ENCODE measurements around the gene ARNT2. TPM values are rescaled to one million over a fixed set of nuclear protein-coding genes. Genes with fewer than 3 reads are reported as not detected.

ARNT2 gene
- total RNA-seq, 1 donor from 2014 or later = 8.1 TPM

DNA sequence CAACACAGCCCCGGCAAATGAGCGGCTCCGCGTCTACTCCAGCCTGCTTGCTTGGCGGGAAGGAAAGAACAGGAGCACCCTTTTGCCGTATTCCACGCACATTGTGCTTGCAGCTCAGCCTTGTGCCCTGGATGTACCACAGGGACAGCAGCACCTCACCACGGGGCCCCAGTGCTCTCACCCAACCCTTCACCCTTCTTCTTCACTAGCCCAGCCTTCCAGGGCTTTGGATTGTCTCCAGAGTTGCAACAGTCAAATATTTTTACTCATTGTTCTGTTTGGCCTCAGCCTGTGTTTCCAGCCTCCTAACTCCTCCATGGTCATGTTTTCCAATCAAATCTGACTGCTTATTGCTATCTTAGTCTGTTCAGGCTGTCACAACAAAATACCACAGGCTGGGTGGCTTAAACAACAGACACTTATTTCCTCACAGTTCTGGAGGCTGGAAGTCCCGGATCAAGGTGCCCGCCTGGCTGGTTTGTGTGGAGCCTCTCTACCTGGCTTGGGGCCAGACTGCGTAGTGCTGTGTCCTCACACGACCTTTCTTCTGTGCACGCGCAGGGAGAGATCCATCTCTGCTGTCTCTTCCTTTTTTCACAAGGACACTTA, 211.7 kb downstream of the ARNT2 start:
- intact Hi-C loops (cut with DNase I) = no loop called here
- peaks cover 21% of the 10 kb centered on the region for H3K4me1 ChIP-seq
- no peaks in the 10 kb centered on the region for H3K9me3 ChIP-seq
- H3K4me3 ChIP-seq = no peak overlapping the region
- TF ChIP-seq, protein P1, sequence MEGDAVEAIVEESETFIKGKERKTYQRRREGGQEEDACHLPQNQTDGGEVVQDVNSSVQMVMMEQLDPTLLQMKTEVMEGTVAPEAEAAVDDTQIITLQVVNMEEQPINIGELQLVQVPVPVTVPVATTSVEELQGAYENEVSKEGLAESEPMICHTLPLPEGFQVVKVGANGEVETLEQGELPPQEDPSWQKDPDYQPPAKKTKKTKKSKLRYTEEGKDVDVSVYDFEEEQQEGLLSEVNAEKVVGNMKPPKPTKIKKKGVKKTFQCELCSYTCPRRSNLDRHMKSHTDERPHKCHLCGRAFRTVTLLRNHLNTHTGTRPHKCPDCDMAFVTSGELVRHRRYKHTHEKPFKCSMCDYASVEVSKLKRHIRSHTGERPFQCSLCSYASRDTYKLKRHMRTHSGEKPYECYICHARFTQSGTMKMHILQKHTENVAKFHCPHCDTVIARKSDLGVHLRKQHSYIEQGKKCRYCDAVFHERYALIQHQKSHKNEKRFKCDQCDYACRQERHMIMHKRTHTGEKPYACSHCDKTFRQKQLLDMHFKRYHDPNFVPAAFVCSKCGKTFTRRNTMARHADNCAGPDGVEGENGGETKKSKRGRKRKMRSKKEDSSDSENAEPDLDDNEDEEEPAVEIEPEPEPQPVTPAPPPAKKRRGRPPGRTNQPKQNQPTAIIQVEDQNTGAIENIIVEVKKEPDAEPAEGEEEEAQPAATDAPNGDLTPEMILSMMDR (IDR thresholded peaks at IDR 0.05) = no peak
- TF ChIP-seq POLR2AphosphoS5 (IDR thresholded peaks at IDR 0.05; ENCODE audit: insufficient read depth in 1 of 2, low read depth in 1 of 2) (no peak), POLR2A (IDR thresholded peaks at IDR 0.05) (no peak)
- no peaks in the 10 kb centered on the region for H3K36me3 ChIP-seq
- peak in 1 of 2 donors; percentile 82 for DNase-seq (ENCODE audit: extremely low spot score in 2 of 2)
- no peaks in the 10 kb centered on the region for H3K27me3 ChIP-seq
- peak overlapping the region; percentile 9 for H3K27ac ChIP-seq

DNA sequence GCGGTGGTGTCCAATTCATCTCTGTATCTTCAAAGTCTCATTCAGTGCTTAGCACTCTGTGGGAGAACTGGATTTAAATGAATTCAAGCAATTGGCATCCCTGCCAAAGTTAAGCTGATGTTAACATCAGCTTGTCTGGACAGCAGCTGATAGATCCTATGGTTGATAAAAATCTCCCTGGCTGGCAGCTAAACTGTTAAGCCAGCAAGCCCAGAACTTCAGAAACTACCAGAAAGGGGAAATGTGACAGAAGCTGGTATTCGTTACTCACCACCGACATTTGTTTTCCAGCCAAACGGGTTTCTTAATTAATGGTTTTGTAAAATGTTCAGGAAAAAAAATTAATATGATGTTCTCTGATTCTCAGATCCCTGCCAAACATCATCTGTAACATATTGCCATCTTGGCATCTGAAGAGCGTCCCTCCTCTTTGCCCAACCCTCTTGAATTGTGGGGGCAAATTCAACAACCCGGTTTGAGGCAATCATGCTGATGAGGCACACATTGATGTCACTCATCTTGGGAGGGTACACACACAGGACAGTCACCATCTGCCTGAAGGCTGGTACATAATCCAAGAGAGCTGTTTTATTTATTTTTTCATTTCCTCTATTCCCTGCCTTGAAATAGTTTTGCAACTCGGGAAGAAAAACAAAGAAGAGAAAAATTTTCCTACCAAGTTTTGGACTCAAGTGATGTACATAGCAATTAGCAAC, 214.7 kb downstream of the ARNT2 start:
- H3K36me3 ChIP-seq = no peaks in the 10 kb centered on the region
- intact Hi-C loops (cut with DNase I) = no loop called here
- no peaks in the 10 kb centered on the region for H3K27me3 ChIP-seq
- H3K4me3 ChIP-seq = no peak overlapping the region
- no peak overlapping the region for H3K27ac ChIP-seq
- DNase-seq (ENCODE audit: extremely low spot score in 2 of 2) = peak in 1 of 2 donors; percentile 52
- TF ChIP-seq POLR2AphosphoS5 (IDR thresholded peaks at IDR 0.05; ENCODE audit: insufficient read depth in 1 of 2, low read depth in 1 of 2) = no peak
- TF ChIP-seq, protein P1 (IDR thresholded peaks at IDR 0.05) = no peak
- TF ChIP-seq POLR2A (IDR thresholded peaks at IDR 0.05) = no peak
- no peaks in the 10 kb centered on the region for H3K9me3 ChIP-seq
- peaks cover 27% of the 10 kb centered on the region for H3K4me1 ChIP-seq

DNA sequence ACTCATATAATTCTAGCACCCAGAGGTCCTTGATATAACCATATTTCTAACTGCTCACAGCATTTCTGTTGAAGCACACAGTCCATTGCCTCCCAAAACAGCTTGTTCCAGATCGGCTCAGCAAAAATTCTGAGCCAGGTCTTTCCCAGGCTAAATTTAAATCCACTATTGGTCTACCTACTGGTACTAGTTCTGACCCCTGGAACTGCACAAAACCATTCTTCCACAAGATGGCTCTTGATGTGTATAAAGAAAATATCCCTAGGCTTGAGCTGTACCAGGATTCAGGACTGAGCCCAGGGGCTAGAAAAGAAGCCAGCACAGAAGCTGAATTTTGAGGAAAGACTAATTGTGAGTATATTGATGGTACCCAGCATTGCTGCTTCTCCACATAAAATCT, 215.5 kb downstream of the ARNT2 start:
- Histone ChIP-seq H3K36me3 (no peaks in the 10 kb centered on the region), H3K4me1 (peaks cover 27% of the 10 kb centered on the region), H3K27me3 (no peaks in the 10 kb centered on the region), H3K27ac (no peak overlapping the region), H3K4me3 (no peak overlapping the region), H3K9me3 (no peaks in the 10 kb centered on the region)
- TF ChIP-seq, protein P1 (IDR thresholded peaks at IDR 0.05) = peak in 1 of 3 experiments; percentile 6
- no peak for TF ChIP-seq POLR2A (IDR thresholded peaks at IDR 0.05)
- intact Hi-C loops (cut with DNase I) = no loop called here
- peak in 1 of 2 donors; percentile 22 for DNase-seq (ENCODE audit: extremely low spot score in 2 of 2)

DNA sequence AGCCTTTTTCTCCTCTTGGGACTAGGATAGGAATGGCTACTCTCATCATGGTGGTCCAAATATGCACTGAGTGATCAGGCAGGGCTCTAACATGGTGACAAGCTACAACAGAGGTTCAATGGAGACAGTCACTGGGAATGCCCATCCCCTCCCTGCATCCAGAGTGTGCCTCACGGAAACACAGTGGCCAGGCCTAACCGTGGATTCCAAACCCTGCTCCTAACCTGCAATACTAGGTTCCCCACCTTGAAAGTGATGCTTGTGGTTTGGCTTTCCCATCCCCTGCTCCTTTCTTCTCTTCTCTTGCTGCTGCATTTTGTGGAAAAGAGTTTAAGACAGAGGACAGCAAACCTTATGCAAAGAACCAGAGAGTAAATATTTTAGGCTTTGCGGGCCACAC, 216.0 kb downstream of the ARNT2 start:
- intact Hi-C loops (cut with DNase I) = no loop called here

More for the DNA sequence above, 216.0 kb downstream of the ARNT2 start:
- Histone ChIP-seq H3K4me1 (peaks cover 27% of the 10 kb centered on the region), H3K36me3 (no peaks in the 10 kb centered on the region), H3K27me3 (no peaks in the 10 kb centered on the region), H3K9me3 (no peaks in the 10 kb centered on the region), H3K4me3 (no peak overlapping the region), H3K27ac (no peak overlapping the region)
- TF ChIP-seq POLR2A (IDR thresholded peaks at IDR 0.05) (no peak), POLR2AphosphoS5 (IDR thresholded peaks at IDR 0.05; ENCODE audit: insufficient read depth in 1 of 2, low read depth in 1 of 2) (no peak)
- TF ChIP-seq, protein P1 (IDR thresholded peaks at IDR 0.05) = no peak
- peak in 1 of 2 donors; percentile 52 for DNase-seq (ENCODE audit: extremely low spot score in 2 of 2)

Measured in vagina (tissue), 2 donors.